GM19468 (cell line): Measurements from ENCODE around the gene ATP8B1.
"Not testable (repeated sequence)": the region's sequence is repeated elsewhere in the genome, so short reads cannot be mapped to it uniquely, and the experiment has no call there.

Source experiments
- ATAC-seq: cut with Tn5 transposase; IDR thresholded peaks from one replicate; pipeline ENCODE4 v1.9.1; 2021; ENCODE audit warnings: mild to moderate bottlenecking, moderate library complexity, moderate number of reproducible peaks; ENCODE audit not compliant: unreplicated experiment; ENCODE audit errors: extremely low read depth

ATP8B1 gene

DNA sequence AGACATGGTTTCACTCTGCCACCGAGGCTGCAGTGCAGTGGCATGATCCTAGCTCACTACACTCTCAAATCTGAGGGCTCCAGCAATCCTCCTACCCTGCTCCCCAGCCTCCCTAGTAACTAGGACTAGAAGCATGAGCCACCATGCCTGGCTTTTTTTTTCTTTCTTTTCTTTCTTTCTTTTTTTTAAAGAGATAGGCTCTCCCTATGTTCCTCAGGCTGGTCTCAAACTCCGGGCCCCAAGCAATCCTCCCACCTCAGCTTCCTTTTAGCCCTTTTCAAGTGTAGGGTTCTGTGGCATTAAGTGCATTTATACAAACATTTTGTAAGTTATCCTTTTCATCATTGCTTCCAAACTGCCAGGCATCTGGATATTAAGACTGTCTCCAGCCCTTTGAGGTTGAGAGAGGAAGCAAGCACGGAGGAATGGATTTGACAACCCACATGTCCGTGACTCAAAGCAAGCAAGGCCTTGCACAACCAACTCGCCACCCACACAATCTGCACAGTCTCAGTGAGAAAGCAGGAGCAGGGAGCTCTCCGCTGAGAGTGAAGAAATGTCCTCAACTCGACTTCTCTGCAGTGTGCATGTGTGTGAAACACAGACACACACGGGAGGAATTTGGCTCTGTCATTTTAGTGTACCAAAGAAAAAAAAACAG, 65.6 kb downstream of the ATP8B1 start:
- ATAC-seq: no peak

DNA sequence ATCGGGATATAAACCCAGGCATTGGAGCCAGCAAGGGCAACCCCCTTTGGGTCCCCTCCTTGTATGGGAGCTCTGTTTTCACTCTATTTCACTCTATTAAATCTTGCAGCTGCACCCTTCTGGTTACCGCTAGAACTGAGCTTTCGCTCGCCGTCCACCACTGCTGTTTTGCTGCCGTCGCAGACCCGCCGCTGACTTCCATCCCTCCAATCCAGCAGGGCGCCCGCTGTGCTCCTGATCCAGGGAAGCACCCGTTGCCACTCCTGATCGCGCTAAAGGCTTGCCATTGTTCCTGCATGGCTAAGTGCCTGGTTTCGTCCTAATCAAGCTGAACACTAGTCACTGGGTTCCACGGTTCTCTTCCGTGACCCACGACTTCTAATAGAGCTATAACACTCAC, 68.1 kb downstream of the ATP8B1 start:
- ATAC-seq: not testable (repeated sequence)

DNA sequence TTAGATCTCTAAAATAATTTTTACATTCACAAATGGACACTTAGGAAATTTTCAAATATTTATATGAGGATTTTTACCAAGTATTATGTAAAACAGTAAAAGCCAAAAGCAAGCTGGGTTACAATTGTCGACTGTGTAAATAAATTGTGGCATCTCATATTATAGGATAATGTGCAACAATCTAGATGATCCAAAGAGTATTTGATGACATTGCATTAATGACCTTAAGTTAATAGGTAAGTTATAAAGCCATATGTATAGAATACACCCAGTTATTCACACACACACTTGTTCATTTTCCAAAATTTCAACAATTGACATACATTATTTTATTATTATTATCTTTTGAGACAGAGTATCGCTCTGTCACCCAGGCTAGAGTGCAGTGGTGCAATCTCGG, 69.3 kb downstream of the ATP8B1 start:
- ATAC-seq: no peak

DNA sequence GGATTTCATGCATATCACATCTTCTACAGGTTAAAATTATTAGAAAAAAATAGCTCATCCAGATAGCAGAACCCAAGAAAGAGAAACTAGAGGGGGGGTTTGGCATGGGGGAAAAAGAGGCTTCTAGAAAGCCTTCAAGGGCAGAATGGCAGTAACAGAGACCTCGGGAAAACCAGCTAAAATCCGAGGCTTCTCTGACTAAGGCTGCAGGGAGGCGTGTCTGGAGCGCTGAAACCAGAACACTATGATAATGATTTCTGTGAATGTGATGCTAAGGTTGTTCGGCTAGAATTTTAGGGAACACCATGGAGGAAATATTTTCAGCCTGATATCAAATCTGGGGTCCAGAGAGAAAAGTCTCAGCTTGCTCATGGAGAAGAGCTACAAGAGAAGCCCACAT, 73.0 kb downstream of the ATP8B1 start:
- ATAC-seq: no peak

DNA sequence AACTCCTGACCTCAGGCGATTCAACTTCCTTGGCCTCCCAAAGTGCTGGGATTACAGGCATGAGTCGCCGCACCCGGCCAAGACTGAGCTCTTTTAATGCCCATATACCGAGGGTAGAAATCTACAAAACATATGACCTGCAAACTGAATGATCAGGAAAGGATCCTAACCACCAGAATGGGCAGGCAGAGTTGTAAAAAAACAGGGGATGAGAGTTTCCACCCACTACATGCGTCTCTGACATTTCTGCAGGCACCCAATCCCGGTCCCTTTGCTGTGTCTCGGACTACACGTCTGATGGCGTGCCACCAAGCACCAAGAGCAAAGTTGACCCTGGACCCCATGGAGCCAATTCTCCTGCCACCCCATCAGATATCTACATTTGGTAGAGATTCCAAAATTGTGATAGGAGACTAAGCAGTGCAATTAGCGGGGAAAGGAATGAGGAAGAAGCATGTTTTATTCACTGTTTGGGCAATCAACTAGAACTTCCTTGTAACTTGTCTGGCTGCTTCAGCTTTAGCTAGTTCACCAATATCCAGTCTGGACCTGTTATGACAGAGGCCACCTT, 74.1 kb downstream of the ATP8B1 start:
- no peak for ATAC-seq

DNA sequence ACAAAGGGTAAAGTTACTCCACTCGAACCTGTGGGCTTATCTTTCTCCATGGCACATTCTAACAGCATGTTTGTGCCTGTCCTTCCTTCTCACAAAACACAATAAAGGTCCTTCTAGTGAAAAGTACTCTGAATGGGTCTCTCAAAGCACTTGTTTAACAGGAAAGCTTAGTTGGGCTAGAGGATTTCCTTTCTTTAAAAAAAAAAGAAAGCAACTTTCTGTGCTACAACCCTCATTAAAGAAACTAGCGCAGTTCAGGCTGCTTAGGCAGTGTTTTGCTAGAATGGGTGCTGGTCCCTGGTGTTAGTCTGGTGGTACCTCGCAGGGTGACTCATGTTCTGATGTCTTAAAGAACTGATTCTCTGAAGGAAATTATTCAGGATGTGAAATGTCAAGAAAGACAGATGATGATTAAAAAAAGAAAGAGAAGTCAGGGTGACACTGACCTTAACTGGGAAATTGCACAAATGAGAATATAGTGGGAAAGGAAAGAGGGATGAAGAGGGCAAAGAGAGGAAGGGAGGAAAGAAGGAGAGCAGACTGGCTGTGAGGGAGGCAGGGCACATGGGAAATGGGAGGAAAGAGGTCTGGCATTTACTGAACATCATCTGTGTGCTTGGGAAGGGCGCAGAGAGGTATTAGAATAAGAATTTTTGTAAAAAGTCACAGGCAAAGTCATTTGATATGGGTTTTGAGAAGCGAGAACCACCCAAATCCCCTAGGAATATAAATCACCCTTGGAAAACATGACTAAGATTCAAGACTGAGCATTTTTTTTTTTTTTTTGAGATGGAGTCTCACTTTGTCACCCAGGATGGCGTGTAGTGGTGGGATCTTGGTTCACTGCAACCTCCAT, 74.9 kb downstream of the ATP8B1 start:
- no peak for ATAC-seq

DNA sequence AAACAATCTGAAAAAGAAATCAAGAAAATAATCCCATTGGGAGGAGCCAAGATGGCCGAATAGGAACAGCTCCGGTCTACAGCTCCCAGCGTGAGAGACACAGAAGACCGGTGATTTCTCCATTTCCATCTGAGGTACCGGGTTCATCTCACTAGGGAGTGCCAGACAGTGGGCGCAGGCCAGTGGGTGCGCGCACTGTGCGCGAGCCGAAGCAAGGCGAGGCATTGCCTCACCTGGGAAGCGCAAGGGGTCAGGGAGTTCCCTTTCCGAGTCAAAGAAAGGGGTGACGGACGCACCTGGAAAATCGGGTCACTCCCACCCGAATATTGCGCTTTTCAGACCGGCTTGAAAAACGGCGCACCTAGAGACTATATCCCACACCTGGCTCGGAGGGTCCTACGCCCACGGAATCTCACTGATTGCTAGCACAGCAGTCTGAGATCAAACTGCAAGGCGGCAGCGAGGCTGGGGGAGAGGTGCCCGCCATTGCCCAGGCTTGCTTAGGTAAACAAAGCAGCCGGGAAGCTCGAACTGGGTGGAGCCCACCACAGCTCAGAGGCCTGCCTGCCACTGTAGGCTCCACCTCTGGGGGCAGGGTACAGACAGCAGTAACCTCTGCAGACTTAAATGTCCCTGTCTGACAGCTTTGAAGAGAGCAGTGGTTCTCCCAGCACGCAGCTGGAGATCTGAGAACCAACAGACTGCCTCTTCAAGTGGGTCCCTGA, 83.7 kb downstream of the ATP8B1 start:
- not testable (repeated sequence) for ATAC-seq

DNA sequence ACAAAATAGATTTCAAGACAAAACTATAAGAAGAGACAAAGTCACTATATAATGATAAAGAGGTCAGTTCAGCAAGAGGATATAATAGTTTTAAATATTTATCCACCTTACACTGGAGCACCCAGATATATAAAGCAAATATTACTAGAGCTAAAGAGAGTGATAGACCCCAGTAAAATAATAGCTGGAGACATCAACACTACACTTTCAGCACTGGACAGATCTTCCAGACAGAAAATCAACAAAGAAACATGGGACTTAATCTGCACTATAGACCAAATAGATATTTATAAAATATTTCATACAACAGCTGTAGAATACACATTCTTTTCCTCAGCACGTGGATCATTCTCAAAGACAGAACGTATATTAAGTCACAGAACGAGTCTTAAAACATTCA, 86.6 kb downstream of the ATP8B1 start:
- ATAC-seq: no peak

DNA sequence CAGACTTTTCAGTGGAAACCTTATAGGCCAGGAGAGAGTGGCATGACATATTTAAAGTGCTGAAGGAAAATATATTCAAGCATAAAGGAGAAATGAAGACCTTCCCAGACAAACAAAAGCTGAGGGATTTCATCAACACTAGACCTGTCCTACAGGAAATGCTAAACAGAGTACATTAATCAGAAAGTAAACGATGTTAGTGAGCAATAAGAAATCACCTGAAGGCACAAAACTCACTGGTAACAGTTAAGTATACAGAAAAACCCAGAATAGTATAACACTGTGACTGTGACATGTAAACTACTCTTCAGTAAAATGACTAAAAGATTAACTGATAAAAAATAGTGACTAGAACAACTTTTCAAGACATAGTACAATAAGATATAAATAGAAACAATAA, 87.4 kb downstream of the ATP8B1 start:
- ATAC-seq: no peak

DNA sequence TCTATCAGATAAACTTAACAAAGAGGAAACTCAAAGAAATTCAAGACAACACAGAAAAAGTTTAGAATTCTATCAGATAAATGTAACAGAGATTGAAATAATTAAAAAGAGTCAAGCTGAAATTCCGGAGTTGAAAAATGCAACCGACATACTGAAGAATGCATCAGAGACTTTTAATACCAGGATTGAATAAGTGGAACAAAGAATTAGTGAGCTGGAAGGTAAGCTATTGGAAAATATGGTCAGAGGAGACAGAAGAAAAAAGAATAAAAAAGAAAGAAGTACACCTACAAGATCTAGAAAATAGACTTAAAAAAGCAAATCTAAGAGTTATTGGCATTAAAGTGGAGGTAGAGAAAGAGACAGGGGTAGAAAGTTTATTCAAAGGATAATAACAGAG, 88.0 kb downstream of the ATP8B1 start:
- no peak for ATAC-seq

DNA sequence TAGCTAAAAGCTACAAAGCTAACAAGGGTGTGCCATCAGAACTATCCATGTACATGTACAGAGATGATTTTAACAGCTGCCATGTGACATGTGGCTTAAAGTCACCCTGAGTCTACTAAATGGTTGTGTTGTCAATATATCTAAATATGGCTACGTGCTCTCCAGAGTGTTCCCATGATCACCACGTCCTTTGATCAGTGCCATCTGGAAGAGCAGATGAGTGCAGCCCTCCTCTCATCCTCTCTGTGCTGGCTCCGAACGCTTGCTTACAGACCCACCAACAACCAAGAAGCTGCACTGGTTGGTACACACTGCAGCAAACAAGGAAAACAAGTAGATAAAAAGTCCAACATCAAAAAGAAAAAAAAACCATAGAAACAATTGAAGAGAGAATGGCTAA, 92.9 kb downstream of the ATP8B1 start:
- no peak for ATAC-seq

DNA sequence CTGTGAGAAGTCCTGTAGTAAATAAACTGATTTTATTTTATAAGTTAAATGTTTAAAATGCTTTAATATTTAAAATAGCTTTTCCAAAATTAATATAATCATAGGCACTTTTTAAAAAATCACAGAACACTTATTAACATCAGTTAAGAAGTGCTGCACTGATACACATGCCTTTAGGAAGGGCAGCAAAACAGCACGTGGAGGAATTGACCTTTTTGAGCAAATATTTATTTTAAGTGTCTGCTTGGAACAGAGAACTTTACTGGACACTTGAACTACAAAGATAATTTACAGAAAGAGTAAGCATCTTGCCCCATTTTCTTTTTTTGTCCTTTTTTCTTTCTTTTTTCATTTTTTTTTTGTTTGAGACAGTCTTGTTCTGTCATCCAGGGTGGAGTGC, 93.8 kb downstream of the ATP8B1 start:
- ATAC-seq: no peak

DNA sequence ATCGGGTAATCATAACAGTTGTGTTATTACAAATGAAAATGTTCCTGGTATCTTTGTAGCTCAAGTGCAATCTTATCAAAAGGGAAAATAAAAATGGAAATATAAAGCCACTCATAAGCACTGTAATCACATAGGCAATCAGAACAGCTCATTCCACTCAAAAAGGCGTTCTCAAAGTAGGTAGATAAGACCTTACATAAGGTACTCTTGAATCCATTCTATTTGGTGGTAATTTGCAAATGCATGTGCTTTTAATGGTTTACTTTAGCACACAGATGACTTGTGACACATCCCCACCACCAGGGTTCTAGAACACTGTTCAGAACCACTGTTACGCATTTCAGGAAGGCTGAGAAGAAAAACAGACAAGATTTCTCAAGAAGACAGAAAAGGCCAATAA, 94.8 kb downstream of the ATP8B1 start:
- no peak for ATAC-seq

DNA sequence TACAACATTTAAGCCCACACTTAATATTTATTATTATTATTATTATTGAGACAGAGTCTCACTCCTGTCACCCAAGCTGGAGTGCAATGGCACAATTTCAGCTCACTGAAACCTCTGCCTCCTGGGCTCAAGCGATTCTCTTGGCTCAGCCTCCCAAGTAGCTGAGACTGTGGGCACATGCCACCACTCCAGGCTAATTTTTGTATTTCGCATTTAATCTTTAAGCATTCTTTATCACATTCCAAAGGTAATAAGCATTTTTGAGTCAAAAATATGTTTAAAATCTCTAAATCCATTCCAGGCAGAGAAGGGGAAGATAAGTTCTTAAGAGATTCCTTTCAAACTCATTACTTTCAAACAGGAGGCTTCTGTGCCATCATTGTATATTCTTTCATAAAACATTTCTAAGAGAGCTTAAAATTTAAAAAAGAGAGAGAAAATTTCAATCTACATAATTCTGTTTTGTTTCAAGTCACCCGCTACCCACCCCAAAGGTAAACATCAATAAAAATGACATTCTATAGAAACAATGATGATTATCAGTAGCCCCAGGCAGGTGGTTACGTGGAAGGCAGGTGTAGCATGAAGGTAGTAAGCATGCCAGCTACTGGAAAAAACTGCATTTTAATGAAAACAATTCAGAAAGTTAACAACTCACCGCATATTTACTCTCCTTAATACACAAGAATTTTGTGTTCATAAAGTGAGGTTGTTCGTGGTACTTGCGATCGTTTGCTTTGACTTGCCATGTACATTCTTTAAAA, 97.1 kb downstream of the ATP8B1 start:
- ATAC-seq: no peak

DNA sequence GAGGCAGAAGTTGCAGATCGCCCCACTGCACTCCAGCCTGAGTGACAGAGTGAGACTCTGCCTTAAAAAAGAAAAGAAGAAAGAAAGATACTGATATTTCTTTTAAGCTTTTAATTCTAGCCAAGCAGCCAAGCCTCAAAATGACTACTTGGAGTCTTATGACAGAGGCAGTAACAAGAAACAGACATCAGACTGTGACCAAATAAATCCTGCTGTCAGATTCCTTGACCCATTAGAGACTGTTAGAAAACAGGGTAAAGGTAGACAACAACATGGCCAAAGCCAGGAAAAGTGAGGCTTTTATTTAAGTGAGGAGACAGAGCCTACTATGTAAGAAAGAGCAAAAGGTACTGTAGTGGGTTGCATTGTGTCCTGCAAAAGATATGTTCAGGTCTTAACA, 98.1 kb downstream of the ATP8B1 start:
- no peak for ATAC-seq

DNA sequence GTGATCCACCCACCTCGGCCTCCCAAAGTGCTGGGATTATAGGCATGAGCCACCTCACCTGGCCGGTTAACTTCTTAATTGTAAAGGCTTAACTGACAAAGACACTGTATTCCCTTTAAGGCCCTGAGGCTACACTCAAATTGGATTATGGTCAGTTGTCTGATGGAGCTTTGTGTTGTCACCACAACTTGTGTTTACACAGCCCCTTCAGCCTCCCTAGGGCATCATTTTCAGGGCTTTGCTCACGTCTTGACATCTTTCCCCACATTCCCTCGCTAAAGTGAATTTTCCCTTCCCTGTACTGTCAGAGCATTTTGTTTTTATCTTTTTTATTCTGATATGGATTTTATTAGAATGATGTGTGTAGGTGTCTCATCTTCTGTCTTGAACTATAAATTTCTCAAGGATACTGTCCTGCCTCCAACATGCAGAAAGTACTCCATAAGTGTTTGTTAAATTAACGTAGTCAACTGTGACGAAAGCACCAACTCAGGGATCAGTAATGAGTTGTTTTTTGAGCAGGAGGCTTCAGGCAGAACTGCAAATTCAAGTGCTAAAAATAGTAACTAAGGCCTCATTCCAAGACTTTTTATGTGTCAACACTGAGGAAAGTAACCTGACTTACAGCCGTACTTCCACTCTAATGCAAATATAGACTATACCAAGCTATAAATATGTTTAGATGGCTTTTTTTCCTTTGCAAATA, 104.4 kb downstream of the ATP8B1 start:
- no peak for ATAC-seq

DNA sequence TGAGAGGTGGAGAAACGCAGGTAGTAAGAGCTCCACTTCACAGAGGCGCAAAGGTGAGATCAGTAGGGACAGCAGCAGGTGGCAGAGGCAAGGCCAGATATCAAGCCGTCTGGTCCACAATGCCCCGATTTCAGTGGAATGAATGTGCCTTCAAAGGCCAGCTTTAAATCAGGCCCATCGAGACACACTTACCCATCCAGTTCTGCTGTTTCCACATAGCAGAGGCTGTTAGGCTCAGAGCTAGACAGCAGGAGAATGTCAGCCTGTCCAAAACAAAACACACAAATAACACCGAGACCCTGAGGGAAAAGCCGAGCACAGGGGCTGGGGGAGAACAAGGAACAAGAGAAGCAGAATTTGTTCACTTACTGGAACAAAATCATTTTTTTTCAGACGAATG, 105.7 kb downstream of the ATP8B1 start:
- ATAC-seq: no peak

DNA sequence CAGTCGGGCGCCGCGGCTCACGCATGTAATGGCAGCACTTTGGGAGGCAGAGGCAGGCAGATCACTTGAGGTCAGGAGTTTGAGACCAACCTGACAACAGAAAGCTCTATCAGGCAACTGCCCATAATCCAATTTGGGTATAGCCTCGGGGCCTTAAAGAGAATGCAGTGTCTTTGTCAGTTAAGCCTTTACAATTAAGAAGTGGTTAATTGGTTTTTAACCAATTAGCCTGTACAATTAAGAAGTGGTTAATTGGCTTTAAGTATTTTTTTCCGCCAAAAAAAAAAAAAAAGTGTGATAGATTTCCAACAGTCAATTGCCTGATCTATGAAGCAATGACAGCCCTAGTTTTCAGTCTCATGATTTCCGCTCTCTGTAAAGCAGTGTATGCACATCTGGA, 106.8 kb downstream of the ATP8B1 start:
- ATAC-seq: no peak

DNA sequence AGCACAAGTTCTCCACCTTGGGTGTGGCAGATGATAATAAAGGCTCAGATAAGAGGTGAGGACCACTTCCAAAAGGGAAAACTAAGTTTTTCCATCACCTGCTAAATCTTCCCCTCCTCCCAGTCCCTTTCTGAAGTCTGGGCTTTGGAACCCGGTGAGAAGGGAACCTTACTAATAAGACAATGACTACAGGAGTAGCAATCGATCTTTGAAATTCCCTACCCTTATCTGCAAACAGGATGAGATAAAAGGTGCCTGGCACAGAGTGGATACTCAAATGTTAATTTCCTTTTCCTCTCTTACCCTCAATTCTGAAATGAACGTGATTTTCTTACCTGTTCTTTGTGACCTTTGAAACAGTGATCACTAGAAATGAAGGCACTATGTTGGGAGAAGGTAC, 111.8 kb downstream of the ATP8B1 start:
- no peak for ATAC-seq

DNA sequence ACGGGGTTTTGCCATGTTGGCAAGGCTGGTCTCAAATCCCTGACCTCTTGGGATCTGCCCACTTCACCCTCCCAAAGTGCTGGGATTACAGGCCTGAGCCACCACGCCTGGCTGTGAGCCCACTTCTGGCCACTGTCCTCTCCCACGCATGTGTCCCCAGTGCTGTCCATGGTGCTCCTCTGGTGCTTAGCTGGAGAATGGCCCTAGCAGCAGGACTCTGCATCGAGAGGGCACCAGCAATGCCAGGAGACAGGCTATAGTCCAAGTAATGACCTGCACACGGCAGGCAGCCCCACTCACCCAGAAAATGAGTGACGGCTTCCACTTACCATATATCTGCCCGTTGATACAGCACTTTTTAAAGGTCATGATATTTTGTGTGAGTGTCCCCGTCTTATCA, 115.1 kb downstream of the ATP8B1 start:
- no peak for ATAC-seq
